Naive thymus-derived CD4-positive, alpha-beta T cell (primary cell): Measurements from ENCODE around the gene TSEN54. TPM values are rescaled to one million over a fixed set of nuclear protein-coding genes. Genes with fewer than 3 reads are reported as not detected.

Source experiments
- ATAC-seq: fragments of 150-1000 bp; cut with Tn5 transposase; 2 replicates; pipeline ENCODE4 v1.10.0; 2021; ENCODE audit warnings: mild to moderate bottlenecking, moderate library complexity
- CTCF ChIA-PET: fragments of 350-600 bp; sonication (Branson Sonifier 250); formaldehyde crosslinking; loops from one replicate; lab custom pipeline; 2021; ENCODE audit warnings: antibody characterized with exemption; lab: Charles Lee
- POLR2A ChIA-PET: fragments of 350-600 bp; sonication (Branson Sonifier 250); formaldehyde crosslinking; loops from one replicate; lab custom pipeline; 2021; ENCODE audit warnings: antibody characterized with exemption, inconsistent platforms; lab: Charles Lee
- DNase-seq, 9 donors: peaks; one replicate each; pipeline versions ENCODE4 v3.0.0 to v3.0.0-alpha.2; 2020 to 2022; ENCODE audit warnings: mixed read lengths in 1 of 9
- H3K27ac ChIP-seq: one replicate; pipeline ENCODE4 v1.7.0; 2013; ENCODE audit warnings: mild to moderate bottlenecking, low read depth, low read length, moderate library complexity
- H3K27me3 ChIP-seq, 2 donors: one replicate each; pipeline ENCODE4 v1.7.0; 2013; ENCODE audit warnings: low read length in 2 of 2, mild to moderate bottlenecking in 2 of 2, moderate library complexity in 2 of 2; ENCODE audit not compliant: control insufficient read depth in 2 of 2, insufficient read depth in 2 of 2
- H3K36me3 ChIP-seq, 3 experiments: 1 replicate in 2 of 3; 2 replicates in 1 of 3; pipeline ENCODE4 v1.7.0; 2013; ENCODE audit warnings: low read length in 3 of 3, mild to moderate bottlenecking in 3 of 3, moderate library complexity in 1 of 3; ENCODE audit not compliant: insufficient read depth in 3 of 3, control insufficient read depth in 2 of 3
- H3K4me1 ChIP-seq, 2 donors: one replicate each; pipeline ENCODE4 v1.7.0; 2013; ENCODE audit warnings: low read length in 2 of 2, mild to moderate bottlenecking in 2 of 2, moderate library complexity in 1 of 2; ENCODE audit not compliant: control insufficient read depth in 2 of 2, insufficient read depth in 2 of 2
- H3K4me3 ChIP-seq: 2 replicates; pipeline ENCODE4 v1.7.0; 2013; ENCODE audit warnings: mild to moderate bottlenecking, low read length
- H3K9me3 ChIP-seq, 3 experiments: 1 replicate in 2 of 3; 2 replicates in 1 of 3; pipeline ENCODE4 v1.7.0; 2013; ENCODE audit warnings: low read length in 3 of 3; ENCODE audit not compliant: control insufficient read depth in 2 of 3
- H3K27ac Mint-ChIP-seq, 9 donors: one replicate each; pipeline ENCODE4 v1.8.0; 2020 to 2022; ENCODE audit warnings: mixed read lengths in 9 of 9, mild to moderate bottlenecking in 8 of 9, moderate library complexity in 5 of 9, inconsistent platforms in 2 of 9
- H3K27me3 Mint-ChIP-seq, 5 donors: one replicate each; pipeline ENCODE4 v1.8.0; 2021 to 2022; ENCODE audit warnings: mixed read lengths in 5 of 5, mild to moderate bottlenecking in 1 of 5
- H3K36me3 Mint-ChIP-seq, 5 donors: one replicate each; pipeline ENCODE4 v1.8.0; 2020 to 2022; ENCODE audit warnings: mixed read lengths in 5 of 5, mild to moderate bottlenecking in 3 of 5, inconsistent platforms in 1 of 5
- H3K4me1 Mint-ChIP-seq, 7 donors: one replicate each; pipeline ENCODE4 v1.8.0; 2020 to 2022; ENCODE audit warnings: mixed read lengths in 7 of 7, mild to moderate bottlenecking in 3 of 7, inconsistent platforms in 1 of 7
- H3K4me3 Mint-ChIP-seq, 10 donors: one replicate each; pipeline ENCODE4 v1.8.0; 2020 to 2022; ENCODE audit warnings: mild to moderate bottlenecking in 10 of 10, mixed read lengths in 10 of 10, moderate library complexity in 6 of 10, inconsistent platforms in 2 of 10
- H3K9me3 Mint-ChIP-seq, 11 donors: one replicate each; pipeline ENCODE4 v1.8.0; 2020 to 2022; ENCODE audit warnings: mixed read lengths in 11 of 11, mild to moderate bottlenecking in 4 of 11, inconsistent platforms in 1 of 11, moderate library complexity in 1 of 11
- intact Hi-C, 2 donors: fragments of 100-400 bp; cut with micrococcal nuclease; formaldehyde crosslinking; loops; one replicate each; pipeline ENCODE4 v1.15.1; 2023
- polyA plus RNA-seq, 2 donors: library from polyadenylated mRNA; unstranded; fragments of 300-500 nt; fragmentation: Illumina TruSeq; gene quantifications; one replicate each; pipeline ENCODE4 v1.2.3, GENCODE V29; 2021
- total RNA-seq, 6 experiments: library from RNA in 5 of 6; stranded (reverse) in 5 of 6; gene quantifications; 1 replicate in 5 of 6; 2 replicates in 1 of 6; pipeline ENCODE4 v1.2.3 and lab custom pipeline; 2021 to 2026

Gene TSEN54
- total and polyA plus RNA-seq, 7 experiments from 2014 or later: 36.2 to 85.0 (median 56.7) TPM

DNA sequence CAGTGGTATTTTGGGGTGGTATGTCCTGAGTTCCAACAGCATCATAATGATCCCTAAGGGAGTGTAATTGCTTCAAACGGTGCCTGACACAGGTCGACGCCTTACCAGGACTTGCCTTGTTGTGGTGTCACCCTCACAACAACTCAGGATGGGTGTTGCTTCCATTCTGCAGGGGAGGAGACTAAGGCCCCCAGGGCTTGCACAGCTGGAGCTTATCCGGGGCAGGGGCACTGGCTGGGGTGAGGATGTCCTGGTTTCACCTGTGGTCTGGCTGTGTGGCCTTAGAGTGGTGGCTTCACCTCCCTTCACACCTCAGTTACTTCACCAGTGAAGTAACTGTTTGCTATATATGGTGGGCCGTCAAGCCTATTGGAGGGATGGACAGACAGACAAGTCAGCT lies 32.5 kb downstream of the TSEN54 start:
- intact Hi-C loops: no loop called here
- DNase-seq (no peak), ATAC-seq (no peak)
- no peaks in the 10 kb centered on the region for H3K36me3 ChIP-seq
- H3K4me1 ChIP-seq: no peaks in the 10 kb centered on the region
- H3K27ac Mint-ChIP-seq: no peak overlapping the region
- peaks cover 0 to 1% (median 0%) of the 10 kb centered on the region in 7 donors for H3K4me1 Mint-ChIP-seq
- peaks cover 0 to 12% (median 0%) of the 10 kb centered on the region in 5 donors for H3K36me3 Mint-ChIP-seq
- H3K27me3 ChIP-seq: no peaks in the 10 kb centered on the region
- H3K9me3 Mint-ChIP-seq: peaks cover 0 to 1% (median 0%) of the 10 kb centered on the region in 11 donors
- H3K4me3 ChIP-seq: no peak overlapping the region
- H3K4me3 Mint-ChIP-seq: no peak overlapping the region
- CTCF ChIA-PET: interaction anchor here (0.6 kb wide), 1 partner anchor 101 kb away, joined by 3 read pairs; no protein-coding TSS in a partner anchor
- no peaks in the 10 kb centered on the region for H3K27me3 Mint-ChIP-seq
- H3K27ac ChIP-seq: no peak overlapping the region
- H3K9me3 ChIP-seq: no peaks in the 10 kb centered on the region
- POLR2A ChIA-PET: no interaction called here

DNA sequence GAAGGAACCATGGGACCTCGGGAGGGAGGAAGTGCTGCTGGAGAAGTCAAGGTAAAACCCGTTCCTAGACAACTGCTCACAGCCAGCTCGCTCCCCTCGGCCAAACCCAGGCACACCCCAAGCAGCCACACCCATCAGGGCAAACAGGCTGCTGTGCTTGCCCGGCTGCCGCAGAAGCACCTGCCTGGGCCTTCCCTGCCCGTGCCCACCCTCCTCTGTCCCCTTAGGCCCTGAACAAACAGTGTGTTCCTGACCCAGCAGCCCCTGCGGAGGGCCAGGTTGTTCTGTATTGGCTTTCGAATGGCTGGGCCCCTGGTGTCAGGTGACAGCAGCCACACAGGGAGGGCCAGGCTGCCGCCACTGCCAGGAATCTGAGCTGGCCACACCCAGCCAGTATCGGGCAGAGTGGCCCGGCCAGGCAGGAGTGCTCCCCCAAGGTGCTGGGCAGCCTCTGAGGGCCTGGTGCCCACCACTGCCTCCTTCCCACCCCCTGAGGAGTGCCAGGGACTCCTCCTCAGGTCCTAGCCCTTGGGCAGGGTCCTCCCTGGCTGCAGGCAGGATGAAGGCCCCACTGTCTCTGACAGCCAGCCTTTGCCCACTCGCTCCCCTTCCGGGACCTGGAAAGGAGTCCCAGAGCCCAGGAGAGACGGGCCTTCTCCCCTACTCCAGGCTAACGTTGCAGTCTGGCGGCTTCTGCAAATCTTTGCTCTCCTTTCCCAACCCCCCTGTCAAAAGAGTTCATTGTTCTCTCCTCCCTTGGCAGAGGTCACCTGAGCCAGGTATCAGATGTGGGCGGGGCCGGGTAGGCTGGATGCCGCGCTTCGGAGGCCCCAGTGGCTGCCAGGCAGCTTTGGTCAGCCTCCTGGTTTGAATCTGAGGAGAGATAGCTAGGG lies 33.2 kb downstream of the TSEN54 start:
- no peaks in the 10 kb centered on the region for H3K27me3 ChIP-seq
- no peaks in the 10 kb centered on the region for H3K9me3 ChIP-seq
- peaks cover 0 to 9% (median 0%) of the 10 kb centered on the region in 5 donors for H3K36me3 Mint-ChIP-seq
- ChIA-PET POLR2A (no interaction called here), CTCF (no interaction called here)
- H3K9me3 Mint-ChIP-seq: peaks cover 0 to 1% (median 0%) of the 10 kb centered on the region in 11 donors
- no peak overlapping the region for H3K4me3 Mint-ChIP-seq
- ATAC-seq (no peak), DNase-seq (no peak)
- H3K27me3 Mint-ChIP-seq: no peaks in the 10 kb centered on the region
- H3K27ac Mint-ChIP-seq: no peak overlapping the region
- no peaks in the 10 kb centered on the region for H3K4me1 ChIP-seq
- no peaks in the 10 kb centered on the region for H3K36me3 ChIP-seq
- H3K27ac ChIP-seq: no peak overlapping the region
- H3K4me1 Mint-ChIP-seq: peaks cover 0 to 1% (median 0%) of the 10 kb centered on the region in 7 donors
- H3K4me3 ChIP-seq: no peak overlapping the region
- intact Hi-C loops: no loop called here

DNA sequence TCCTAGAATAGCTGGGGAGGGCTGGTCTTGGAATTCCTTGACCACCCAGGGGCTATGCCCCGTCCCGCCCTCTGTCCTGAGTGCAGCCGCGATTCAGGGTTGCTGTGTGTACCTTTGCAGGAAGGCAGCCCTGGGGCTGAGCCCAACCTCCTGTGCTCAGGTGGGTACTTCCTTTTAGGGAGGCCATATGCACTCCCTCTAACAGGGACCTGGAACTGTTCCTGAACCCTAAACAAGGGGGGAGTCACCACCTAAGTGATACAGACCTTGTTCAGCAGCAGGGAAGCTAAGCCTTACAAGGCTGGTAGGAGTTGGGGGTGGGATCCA lies 33.8 kb downstream of the TSEN54 start:
- DNase-seq: no peak
- CTCF ChIA-PET: no interaction called here
- intact Hi-C loops: no loop called here

DNA sequence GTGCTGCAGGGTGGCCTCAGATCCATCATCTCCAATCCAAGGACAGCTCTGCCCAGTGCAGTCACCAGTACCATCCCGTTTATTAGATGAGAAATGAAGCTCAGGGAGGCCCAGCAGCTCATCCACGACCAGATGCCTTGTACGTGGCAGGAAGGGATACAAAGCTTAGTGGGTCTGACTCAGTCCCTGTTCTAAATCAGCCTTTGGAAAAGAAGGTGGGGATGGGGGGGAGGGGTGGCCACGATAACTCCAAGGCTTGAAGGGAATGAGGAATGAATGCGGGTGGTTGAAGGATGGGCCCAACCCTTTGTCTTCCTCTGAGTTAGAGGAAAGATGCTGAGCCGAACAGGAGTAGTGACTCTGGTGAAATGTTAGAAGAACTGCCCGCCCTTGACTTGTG lies 34.9 kb downstream of the TSEN54 start:
- H3K27ac Mint-ChIP-seq: no peak overlapping the region
- DNase-seq (no peak), ATAC-seq (no peak)
- no peaks in the 10 kb centered on the region for H3K27me3 ChIP-seq
- peaks cover 0 to under 1% (median 0%) of the 10 kb centered on the region in 7 donors for H3K4me1 Mint-ChIP-seq
- H3K36me3 Mint-ChIP-seq: peaks cover 0 to 6% (median 0%) of the 10 kb centered on the region in 5 donors
- CTCF ChIA-PET: interaction anchor here (0.7 kb wide), 1 partner anchor 16 kb away, joined by 3 read pairs; no protein-coding TSS in a partner anchor
- no peak overlapping the region for H3K4me3 Mint-ChIP-seq
- no peaks in the 10 kb centered on the region for H3K9me3 ChIP-seq
- H3K9me3 Mint-ChIP-seq: peaks cover 0 to 1% (median 0%) of the 10 kb centered on the region in 11 donors
- POLR2A ChIA-PET: no interaction called here
- no peak overlapping the region for H3K4me3 ChIP-seq
- no peaks in the 10 kb centered on the region for H3K36me3 ChIP-seq
- intact Hi-C loops: no loop called here
- no peaks in the 10 kb centered on the region for H3K27me3 Mint-ChIP-seq
- no peak overlapping the region for H3K27ac ChIP-seq
- H3K4me1 ChIP-seq: no peaks in the 10 kb centered on the region

More for the DNA sequence above, 33.8 kb downstream of the TSEN54 start:
- POLR2A ChIA-PET: no interaction called here
- no peak for ATAC-seq
- Histone ChIP-seq H3K27me3 (no peaks in the 10 kb centered on the region), H3K4me3 (no peak overlapping the region), H3K4me1 (no peaks in the 10 kb centered on the region), H3K9me3 (no peaks in the 10 kb centered on the region), H3K36me3 (no peaks in the 10 kb centered on the region), H3K27ac (no peak overlapping the region)
- peaks cover 0 to 9% (median 0%) of the 10 kb centered on the region in 5 donors for H3K36me3 Mint-ChIP-seq
- H3K27me3 Mint-ChIP-seq: no peaks in the 10 kb centered on the region
- H3K4me1 Mint-ChIP-seq: peaks cover 0 to 1% (median 0%) of the 10 kb centered on the region in 7 donors
- H3K27ac Mint-ChIP-seq: no peak overlapping the region
- peaks cover 0 to 1% (median 0%) of the 10 kb centered on the region in 11 donors for H3K9me3 Mint-ChIP-seq
- H3K4me3 Mint-ChIP-seq: no peak overlapping the region

DNA sequence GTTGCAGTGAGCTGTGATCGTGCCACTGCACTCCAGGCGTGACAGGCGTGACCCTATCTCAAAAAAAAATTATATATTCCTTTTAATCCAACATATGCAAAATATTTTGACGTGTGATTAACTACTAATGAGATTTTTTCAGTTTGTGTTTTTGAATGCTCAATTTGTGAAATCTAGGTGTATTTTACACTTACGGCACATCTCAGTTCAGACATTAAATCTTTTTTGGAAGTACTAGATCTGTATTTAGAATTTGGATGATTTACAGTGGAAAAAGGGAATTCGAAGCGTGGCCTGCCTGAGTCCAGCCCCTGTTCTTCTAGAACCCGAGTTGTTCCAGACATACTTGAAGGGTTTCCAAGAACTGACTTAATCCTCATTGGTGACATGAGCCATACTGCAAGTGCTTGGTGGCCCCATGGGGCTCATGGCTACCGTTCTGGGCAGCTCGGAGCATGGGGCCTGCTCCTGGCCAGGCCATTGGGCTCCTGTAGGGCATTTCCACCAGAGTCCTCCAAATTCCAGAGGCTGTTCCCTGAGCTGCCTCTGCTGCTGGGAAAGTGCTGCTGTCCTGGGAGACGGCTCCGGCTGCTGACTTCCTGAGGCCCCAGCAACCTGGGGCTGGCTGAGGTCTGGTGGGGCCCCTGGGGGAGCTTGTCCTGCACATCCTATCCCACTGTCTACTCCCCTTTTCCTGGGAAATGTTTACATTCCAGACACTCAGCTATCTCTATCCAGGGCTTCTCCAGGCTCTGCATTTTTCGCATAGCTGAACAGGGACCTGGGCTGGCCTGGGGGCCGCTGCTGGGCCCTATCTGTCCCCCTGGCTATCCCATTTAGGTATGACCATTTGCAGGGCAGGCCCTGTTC lies 36.3 kb downstream of the TSEN54 start:
- no peaks in the 10 kb centered on the region for H3K4me1 Mint-ChIP-seq
- no peaks in the 10 kb centered on the region for H3K27me3 Mint-ChIP-seq
- H3K9me3 Mint-ChIP-seq: no peaks in the 10 kb centered on the region
- H3K4me3 Mint-ChIP-seq: no peak overlapping the region
- Histone ChIP-seq H3K9me3 (no peaks in the 10 kb centered on the region), H3K4me3 (no peak overlapping the region), H3K27me3 (no peaks in the 10 kb centered on the region), H3K27ac (no peak overlapping the region), H3K36me3 (no peaks in the 10 kb centered on the region), H3K4me1 (no peaks in the 10 kb centered on the region)
- H3K36me3 Mint-ChIP-seq: peaks cover 0 to 3% (median 0%) of the 10 kb centered on the region in 5 donors
- ChIA-PET POLR2A (no interaction called here), CTCF (interaction anchor here (0.6 kb wide), 2 partner anchors 44 to 441 kb away, joined by 4 to 5 read pairs; no protein-coding TSS in a partner anchor)
- intact Hi-C loops: no loop called here
- H3K27ac Mint-ChIP-seq: no peak overlapping the region
- DNase-seq (no peak), ATAC-seq (no peak)

DNA sequence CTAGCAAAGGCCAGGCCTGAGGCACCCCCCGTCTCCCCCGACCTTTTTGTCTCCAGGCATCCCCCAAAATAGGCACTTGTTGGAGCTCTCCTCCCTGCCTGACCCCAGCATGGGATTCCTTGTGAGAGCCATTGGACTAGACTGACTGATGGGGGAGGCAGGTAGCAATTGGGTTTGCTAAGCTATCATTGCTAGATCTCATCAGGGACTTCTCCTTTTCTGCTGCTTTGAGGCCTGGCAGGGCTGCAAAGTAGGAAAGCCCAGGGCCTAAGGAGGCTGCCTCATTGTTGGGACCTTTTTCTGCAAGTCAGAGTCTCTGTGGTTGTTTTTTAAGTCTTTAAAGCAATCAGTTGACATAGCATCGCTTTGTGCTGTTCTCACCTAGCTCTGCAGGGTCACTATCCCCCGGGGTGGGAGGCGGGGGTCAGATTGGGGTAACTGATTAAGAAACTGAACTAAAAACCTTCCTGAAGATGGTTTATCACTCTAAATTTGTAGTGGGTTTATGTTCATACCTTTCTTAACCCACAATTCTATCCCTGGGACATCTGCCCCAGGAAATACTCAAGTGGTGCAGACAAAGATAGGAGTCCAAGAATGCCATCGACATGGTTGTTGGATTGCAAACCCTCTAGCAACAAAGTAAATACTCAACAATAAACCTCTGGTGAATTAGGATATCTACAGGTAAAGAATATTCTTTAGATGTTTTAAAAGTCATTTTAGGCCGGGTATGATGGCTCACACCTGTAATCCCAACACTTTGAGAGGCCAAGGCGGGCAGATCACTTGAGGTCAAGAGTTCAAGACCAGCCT lies 37.2 kb downstream of the TSEN54 start:
- ChIA-PET CTCF (no interaction called here), POLR2A (no interaction called here)
- H3K27me3 Mint-ChIP-seq: no peaks in the 10 kb centered on the region
- no peaks in the 10 kb centered on the region for H3K36me3 Mint-ChIP-seq
- H3K27ac Mint-ChIP-seq: no peak overlapping the region
- H3K9me3 Mint-ChIP-seq: no peaks in the 10 kb centered on the region
- DNase-seq: no peak
- Histone ChIP-seq H3K4me3 (no peak overlapping the region), H3K9me3 (no peaks in the 10 kb centered on the region), H3K27ac (no peak overlapping the region), H3K4me1 (no peaks in the 10 kb centered on the region), H3K27me3 (no peaks in the 10 kb centered on the region), H3K36me3 (peaks cover 0 to 6% (median 0%) of the 10 kb centered on the region in 3 experiments)
- H3K4me3 Mint-ChIP-seq: no peak overlapping the region
- ATAC-seq: no peak
- H3K4me1 Mint-ChIP-seq: no peaks in the 10 kb centered on the region
- intact Hi-C loops: no loop called here
